GM21360 (cell line): Measurements from ENCODE around the gene PCDHGB5.
"Not testable (repeated sequence)": the region's sequence is repeated elsewhere in the genome, so short reads cannot be mapped to it uniquely, and the experiment has no call there.

ENCODE experiments used
- ATAC-seq: cut with Tn5 transposase; IDR thresholded peaks from one replicate; pipeline ENCODE4 v1.9.1; 2021; ENCODE audit warnings: mild to moderate bottlenecking, moderate library complexity; ENCODE audit not compliant: unreplicated experiment

Gene PCDHGB5

DNA sequence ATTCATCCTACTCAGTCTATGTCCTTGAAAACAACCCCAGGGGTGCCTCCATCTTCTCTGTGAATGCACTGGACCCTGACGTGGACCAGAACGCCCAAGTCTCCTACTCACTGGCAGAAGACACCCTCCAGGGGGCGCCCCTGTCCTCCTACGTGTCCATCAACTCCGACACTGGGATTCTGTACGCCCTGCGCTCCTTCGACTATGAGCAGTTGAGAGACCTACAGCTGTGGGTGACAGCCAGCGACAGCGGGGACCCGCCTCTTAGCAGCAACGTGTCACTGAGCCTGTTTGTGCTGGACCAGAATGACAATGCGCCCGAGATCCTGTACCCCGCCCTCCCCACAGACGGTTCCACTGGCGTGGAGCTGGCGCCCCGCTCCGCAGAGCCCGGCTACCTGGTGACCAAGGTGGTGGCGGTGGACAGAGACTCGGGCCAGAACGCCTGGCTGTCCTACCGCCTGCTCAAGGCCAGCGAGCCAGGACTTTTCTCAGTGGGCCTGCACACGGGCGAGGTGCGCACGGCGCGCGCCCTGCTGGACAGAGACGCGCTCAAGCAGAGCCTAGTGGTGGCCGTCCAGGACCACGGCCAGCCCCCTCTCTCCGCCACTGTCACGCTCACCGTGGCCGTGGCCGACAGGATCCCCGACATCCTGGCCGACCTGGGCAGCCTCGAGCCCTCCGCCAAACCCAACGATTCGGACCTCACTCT is 22.1 kb upstream of the PCDHGB5 start:
- not testable (repeated sequence) for ATAC-seq

DNA sequence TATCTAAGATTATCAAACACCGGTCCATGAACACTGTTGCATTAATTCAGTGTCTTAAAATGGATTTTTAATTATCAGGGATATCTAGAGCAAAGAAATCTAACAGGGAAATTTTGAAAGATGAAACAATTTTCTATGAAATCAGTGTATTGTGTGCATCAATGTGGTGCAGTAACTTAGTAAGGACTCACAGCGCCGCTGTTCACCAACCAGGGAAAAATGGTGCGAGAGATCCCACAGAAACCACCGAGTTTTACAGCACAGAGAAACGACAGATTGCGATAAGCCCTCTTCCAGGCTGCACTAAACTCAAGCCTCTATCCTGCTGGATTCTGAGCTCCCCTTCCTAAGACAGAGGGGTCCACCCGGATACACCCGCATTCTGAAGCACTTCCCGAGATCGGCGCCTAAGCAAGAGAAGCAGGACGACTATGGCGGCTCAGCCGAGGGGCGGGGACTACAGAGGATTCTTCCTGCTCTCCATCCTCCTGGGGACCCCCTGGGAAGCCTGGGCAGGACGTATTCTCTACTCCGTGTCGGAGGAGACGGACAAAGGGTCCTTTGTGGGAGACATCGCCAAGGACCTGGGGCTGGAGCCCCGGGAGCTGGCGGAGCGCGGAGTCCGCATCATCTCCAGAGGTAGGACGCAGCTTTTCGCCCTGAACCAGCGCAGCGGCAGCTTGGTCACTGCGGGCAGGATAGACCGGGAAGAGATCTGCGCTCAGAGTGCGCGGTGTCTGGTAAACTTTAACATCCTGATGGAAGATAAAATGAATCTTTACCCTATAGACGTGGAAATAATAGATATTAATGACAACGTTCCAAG is 15.1 kb upstream of the PCDHGB5 start, which contains the start of gene PCDHGA7:
PCDHGA7 (plus strand) TSS at position 274 of the 826 bp plus-strand sequence; CDS start at position 432, 158 bp downstream.
- ATAC-seq, result peak; percentile 73

DNA sequence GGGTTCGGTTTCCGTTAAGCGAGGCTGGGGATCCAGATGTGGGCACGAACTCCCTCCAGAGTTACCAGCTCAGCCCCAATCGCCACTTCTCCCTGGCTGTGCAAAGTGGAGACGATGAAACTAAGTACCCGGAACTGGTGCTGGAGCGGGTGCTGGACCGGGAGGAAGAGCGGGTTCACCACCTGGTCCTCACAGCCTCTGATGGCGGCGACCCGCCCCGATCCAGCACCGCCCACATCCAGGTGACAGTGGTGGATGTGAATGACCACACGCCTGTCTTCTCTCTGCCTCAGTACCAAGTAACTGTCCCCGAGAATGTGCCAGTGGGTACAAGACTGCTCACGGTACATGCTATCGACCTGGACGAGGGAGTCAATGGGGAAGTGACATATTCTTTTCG is 14.4 kb upstream of the PCDHGB5 start:
- no peak for ATAC-seq

DNA sequence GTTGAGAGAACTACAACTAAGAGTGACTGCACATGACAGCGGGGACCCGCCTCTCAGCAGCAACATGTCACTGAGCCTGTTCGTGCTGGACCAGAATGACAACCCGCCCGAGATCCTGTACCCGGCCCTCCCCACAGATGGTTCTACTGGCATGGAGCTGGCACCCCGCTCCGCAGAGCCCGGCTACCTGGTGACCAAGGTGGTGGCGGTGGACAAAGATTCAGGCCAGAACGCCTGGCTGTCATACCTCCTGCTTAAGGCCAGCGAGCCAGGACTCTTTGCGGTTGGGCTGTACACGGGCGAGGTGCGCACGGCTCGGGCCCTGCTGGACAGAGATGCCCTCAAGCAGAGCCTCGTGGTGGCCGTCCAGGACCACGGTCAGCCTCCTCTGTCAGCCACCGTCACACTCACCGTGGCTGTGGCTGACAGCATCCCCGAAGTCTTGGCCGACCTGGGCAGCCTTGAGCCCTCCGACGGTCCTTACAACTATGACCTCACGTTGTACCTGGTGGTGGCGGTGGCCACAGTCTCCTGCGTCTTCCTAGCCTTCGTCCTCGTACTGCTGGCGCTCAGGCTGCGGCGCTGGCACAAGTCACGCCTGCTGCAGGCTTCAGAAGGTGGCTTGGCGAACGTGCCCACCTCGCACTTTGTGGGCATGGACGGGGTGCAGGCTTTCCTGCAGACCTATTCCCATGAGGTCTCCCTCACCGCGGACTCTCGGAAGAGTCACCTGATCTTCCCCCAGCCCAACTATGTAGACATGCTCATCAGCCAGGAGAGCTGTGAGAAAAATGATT is 13.1 kb upstream of the PCDHGB5 start:
- ATAC-seq, result no peak

DNA sequence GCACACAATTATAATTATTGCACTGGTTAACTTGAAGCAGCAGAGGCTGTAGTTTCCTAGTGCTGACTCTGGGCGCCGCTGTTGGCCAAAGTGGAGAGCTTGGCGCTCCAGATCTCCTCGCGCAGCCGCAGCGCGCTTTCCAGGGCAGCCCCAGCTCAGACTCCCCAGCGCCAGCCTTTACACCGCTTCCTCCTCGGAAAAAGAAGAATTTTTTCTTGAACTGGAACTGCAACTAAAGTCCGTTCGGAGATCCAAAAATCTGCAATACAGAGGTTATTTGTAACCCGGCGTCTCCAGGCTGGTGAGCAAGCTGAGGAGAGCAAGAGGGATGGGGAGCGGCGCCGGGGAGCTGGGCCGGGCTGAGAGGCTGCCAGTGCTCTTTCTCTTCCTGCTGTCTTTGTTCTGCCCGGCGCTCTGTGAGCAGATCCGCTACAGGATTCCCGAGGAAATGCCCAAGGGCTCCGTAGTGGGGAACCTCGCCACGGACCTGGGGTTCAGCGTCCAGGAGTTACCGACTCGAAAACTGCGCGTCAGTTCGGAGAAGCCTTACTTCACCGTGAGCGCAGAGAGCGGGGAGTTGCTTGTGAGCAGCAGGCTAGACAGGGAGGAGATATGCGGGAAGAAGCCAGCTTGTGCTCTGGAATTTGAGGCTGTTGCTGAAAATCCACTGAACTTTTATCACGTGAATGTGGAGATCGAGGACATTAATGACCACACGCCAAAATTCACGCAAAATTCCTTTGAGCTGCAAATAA is 10.0 kb upstream of the PCDHGB5 start, which contains the start of gene PCDHGB4:
PCDHGB4 (plus strand) TSS at position 142 of the 755 bp plus-strand sequence; CDS start at position 329, 187 bp downstream.
- ATAC-seq, result peak; percentile 84

DNA sequence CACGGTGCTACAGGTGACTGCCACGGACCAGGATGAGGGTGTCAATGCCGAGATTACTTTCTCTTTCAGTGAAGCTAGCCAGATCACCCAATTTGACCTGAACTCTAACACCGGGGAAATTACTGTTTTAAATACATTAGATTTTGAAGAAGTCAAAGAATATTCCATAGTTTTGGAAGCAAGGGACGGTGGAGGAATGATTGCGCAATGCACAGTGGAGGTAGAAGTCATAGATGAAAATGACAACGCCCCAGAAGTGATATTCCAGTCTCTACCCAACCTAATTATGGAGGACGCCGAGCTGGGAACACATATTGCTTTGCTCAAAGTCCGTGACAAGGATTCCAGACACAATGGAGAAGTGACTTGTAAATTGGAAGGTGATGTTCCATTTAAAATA is 9.1 kb upstream of the PCDHGB5 start:
- ATAC-seq, result no peak

DNA sequence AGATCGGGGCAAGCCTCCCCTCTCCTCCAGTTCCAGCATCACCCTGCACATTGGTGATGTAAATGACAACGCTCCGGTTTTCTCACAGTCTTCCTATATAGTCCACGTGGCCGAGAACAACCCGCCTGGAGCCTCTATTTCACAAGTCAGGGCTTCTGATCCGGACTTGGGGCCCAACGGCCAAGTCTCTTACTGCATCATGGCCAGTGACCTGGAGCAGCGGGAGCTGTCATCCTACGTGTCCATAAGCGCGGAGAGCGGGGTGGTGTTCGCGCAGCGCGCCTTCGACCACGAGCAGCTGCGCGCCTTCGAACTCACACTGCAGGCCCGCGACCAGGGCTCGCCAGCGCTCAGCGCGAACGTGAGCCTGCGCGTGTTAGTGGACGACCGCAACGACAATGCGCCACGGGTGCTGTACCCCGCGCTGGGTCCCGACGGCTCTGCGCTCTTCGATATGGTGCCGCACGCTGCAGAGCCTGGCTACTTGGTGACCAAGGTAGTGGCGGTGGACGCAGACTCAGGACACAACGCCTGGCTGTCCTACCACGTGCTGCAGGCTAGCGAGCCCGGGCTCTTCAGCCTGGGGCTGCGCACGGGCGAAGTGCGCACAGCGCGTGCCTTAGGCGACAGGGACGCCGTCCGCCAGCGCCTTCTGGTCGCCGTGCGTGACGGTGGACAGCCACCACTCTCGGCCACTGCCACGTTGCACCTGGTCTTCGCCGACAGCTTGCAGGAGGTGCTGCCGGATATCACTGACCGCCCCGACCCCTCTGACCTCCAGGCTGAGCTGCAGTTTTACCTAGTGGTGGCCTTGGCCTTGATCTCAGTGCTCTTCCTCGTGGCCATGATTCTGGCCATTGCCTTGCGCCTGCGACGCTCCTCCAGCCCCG is 8.3 kb upstream of the PCDHGB5 start:
- no peak for ATAC-seq

DNA sequence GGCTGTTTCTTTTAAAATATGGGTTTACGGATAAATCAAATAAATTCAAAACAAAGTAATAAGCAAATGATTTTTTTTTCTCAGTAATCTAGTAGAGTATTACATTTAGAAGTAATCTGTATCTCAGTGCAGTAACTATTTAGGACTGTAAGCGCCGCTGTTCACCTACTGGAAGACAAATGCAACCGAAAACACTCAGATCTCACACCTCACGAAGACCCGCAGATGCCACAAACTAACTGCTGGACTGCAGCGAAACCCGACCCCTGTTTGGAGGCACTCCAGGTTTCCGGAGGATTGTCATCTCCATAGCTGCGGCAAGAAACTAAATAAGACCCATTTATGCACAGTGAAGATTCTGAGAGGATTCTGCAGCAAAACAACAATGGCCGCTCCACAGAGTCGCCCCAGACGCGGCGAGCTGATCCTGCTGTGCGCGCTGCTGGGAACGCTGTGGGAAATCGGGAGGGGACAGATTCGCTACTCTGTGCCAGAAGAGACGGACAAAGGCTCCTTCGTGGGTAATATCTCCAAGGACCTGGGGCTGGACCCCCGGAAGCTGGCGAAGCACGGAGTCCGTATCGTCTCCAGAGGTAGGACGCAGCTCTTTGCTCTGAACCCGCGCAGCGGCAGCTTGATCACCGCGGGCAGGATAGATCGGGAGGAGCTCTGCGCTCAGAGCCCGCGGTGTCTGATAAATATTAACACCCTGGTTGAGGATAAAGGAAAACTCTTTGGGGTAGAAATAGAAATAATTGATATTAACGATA is 5.1 kb upstream of the PCDHGB5 start, which contains the start of gene PCDHGA8:
PCDHGA8 (plus strand) TSS at position 205 of the 770 bp plus-strand sequence; CDS start at position 386, 181 bp downstream.
- ATAC-seq, result no peak

DNA sequence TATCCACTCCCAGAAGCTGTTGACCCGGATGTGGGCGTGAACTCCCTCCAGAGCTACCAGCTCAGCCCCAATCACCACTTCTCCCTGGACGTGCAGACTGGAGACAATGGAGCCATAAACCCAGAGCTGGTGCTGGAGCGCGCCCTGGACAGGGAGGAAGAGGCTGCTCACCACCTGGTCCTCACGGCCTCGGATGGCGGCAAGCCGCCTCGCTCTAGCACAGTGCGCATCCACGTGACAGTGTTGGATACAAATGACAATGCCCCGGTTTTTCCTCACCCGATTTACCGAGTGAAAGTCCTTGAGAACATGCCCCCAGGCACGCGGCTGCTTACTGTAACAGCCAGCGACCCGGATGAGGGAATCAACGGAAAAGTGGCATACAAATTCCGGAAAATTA is 4.5 kb upstream of the PCDHGB5 start:
- no peak for ATAC-seq

DNA sequence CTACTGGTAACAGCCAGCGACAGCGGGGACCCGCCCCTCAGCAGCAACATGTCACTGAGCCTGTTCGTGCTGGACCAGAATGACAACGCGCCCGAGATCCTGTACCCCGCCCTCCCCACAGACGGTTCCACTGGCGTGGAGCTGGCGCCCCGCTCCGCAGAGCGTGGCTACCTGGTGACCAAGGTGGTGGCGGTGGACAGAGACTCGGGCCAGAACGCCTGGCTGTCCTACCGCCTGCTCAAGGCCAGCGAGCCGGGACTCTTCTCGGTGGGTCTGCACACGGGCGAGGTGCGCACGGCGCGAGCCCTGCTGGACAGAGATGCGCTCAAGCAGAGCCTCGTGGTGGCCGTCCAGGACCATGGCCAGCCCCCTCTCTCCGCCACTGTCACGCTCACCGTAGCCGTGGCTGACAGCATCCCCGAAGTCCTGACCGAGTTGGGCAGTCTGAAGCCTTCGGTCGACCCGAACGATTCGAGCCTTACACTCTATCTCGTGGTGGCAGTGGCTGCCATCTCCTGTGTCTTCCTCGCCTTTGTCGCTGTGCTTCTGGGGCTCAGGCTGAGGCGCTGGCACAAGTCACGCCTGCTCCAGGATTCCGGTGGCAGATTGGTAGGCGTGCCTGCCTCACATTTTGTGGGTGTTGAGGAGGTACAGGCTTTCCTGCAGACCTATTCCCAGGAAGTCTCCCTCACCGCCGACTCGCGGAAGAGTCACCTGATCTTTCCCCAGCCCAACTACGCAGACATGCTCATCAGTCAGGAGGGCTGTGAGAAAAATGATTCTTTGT is 3.2 kb upstream of the PCDHGB5 start:
- ATAC-seq, result not testable (repeated sequence)

DNA sequence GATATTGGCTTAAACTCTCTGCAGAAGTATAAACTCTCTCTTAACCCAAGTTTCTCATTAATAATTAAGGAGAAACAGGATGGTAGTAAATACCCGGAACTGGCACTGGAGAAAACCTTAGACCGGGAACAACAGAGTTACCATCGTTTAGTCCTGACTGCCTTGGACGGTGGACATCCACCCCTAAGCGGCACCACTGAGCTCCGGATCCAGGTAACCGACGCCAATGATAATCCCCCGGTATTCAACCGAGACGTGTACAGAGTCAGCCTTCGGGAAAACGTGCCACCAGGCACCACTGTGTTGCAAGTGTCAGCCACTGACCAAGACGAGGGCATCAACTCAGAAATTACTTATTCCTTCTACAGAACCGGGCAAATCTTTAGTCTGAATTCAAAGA is 861 bp downstream of the PCDHGB5 start:
- ATAC-seq, result no peak

DNA sequence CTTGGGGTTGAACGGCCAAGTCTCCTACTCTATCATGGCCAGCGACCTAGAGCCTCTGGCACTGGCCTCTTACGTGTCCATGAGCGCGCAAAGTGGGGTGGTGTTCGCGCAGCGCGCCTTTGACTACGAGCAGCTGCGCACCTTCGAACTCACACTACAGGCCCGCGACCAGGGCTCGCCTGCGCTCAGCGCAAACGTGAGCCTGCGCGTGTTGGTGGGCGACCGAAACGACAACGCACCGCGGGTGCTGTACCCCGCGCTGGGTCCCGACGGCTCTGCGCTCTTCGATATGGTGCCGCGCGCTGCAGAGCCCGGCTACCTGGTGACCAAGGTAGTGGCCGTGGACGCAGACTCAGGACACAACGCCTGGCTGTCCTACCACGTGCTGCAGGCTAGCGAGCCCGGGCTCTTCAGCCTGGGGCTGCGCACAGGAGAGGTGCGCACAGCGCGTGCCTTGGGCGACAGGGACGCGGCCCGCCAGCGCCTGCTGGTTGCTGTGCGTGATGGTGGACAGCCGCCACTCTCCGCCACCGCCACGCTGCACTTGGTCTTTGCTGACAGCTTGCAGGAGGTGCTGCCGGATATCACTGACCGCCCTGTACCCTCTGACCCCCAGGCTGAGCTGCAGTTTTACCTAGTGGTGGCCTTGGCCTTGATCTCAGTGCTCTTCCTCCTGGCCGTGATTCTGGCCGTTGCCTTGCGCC is 2.0 kb downstream of the PCDHGB5 start:
- no peak for ATAC-seq

DNA sequence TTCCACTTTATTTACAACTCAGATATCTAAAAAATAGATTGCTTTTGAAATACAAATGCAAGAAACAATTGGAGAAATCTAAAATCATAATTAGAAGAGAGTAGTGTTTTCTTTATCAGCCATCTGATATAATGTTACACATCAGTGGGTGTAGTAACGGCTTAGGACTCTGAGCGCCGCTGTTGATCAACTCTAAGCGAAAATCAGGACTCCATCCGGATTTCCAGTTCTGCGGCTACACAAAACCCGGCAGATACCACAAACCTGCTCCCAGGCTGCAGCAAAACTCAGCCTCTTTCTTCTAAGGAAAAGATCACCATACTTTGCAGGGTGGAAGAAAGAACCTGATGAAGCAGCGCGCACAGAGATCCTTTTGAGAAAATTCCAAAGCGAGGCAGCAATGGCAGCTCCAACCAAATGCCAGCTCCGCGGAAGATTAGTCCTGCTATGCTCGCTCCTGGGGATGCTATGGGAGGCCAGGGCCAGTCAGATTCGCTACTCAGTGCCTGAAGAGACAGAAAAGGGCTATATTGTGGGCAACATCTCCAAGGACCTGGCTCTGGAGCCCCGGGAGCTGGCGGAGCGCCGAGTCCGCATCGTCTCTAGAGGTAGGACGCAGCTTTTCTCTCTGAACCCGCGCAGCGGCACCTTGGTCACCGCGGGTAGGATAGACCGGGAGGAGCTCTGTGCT is 5.0 kb downstream of the PCDHGB5 start, which contains the start of gene PCDHGA9:
PCDHGA9 (plus strand) TSS at position 226 of the 691 bp plus-strand sequence; CDS start at position 401, 175 bp downstream.
- no peak for ATAC-seq

DNA sequence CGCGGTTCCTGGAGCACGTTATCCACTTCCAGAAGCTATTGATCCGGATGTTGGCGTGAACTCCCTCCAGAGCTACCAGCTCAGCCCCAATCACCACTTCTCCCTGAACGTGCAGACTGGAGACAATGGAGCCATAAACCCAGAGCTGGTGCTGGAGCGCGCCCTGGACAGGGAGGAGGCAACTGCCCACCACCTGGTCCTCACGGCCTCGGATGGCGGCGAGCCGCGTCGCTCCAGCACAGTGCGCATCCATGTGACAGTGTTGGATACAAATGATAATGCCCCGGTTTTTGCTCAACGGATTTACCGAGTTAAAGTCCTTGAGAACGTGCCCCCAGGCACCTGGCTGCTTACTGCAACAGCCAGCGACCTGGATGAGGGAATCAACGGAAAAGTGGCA is 5.6 kb downstream of the PCDHGB5 start:
- no peak for ATAC-seq

DNA sequence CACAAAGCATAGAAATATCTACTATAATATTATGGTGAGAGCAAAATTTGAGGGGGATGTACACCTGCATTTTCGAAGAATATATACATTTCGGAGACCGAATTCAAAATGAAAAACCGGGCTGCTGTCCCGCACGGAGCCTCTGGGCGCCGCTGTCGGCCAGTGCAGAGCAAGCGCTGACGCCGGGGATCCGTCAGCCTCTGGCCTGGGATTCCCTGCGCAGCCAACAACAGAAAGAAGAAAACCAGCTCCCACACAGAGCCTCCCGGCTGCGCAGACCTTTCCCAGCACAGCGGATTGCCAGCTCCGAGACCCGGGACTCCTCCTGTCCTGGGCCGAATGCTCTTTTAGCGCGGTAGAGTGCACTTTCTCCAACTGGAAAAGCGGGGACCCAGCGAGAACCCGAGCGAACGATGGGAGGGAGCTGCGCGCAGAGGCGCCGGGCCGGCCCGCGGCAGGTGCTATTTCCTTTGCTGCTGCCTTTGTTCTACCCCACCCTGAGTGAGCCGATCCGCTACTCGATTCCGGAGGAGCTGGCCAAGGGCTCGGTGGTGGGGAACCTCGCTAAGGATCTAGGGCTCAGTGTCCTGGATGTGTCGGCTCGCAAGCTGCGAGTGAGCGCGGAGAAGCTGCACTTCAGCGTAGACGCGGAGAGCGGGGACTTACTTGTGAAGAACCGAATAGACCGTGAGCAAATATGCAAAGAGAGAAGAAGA is 10.2 kb downstream of the PCDHGB5 start, which contains the start of gene PCDHGB6:
PCDHGB6 (plus strand) TSS at position 232 of the 716 bp plus-strand sequence; CDS start at position 414, 182 bp downstream.
- peak; percentile 86 for ATAC-seq
